ENCODE data around the gene NUTF2.
"Not testable (repeated sequence)": the region's sequence is repeated elsewhere in the genome, so short reads cannot be mapped to it uniquely, and the experiment has no call there.

The NUTF2 gene

GRCh38 chr16:67888331-67888730 is 41.6 kb downstream of the NUTF2 start:
- DNase-seq: no peak

- DNase-seq: no peak
Observed at GRCh38 chr16:67892375-67892774, 45.6 kb downstream of the NUTF2 start.

- peak; percentile 85 for DNase-seq
Observed at GRCh38 chr16:67892899-67893742, 46.4 kb downstream of the NUTF2 start, which contains the start of gene PSKH1. PSKH1 (plus strand) TSS chr16:67893254; CDS start chr16:67908750, 15,496 bp downstream.

- DNase-seq: no peak
Observed at GRCh38 chr16:67893743-67894399, 47.1 kb downstream of the NUTF2 start.

GRCh38 chr16:67897231-67897630 is 50.5 kb downstream of the NUTF2 start:
- no peak for DNase-seq

- no peak for DNase-seq
Observed at GRCh38 chr16:67901734-67902133, 55.0 kb downstream of the NUTF2 start.

GRCh38 chr16:67902831-67903230 is 56.1 kb downstream of the NUTF2 start:
- DNase-seq: no peak

GRCh38 chr16:67907397-67908180 is 60.9 kb downstream of the NUTF2 start:
- DNase-seq: no peak

GRCh38 chr16:67909056-67909742 is 62.5 kb downstream of the NUTF2 start:
- no peak for DNase-seq

GRCh38 chr16:67910158-67910557 is 63.4 kb downstream of the NUTF2 start:
- DNase-seq: no peak

GRCh38 chr16:67914758-67915495 is 68.2 kb downstream of the NUTF2 start:
- no peak for DNase-seq

GRCh38 chr16:67915496-67915769 is 68.7 kb downstream of the NUTF2 start:
- DNase-seq: not testable (repeated sequence)

GRCh38 chr16:67915831-67916723 is 69.3 kb downstream of the NUTF2 start:
- no peak for DNase-seq

GRCh38 chr16:67917140-67917851 is 70.6 kb downstream of the NUTF2 start:
- no peak for DNase-seq

GRCh38 chr16:67917852-67918236 is 71.1 kb downstream of the NUTF2 start:
- DNase-seq: no peak

- DNase-seq: no peak
Observed at GRCh38 chr16:67919622-67920221, 73.0 kb downstream of the NUTF2 start.

Measured in NCI-H1105 treated with DMSO at 0.1 percent for 48 hours (cell line).